DMS 273 (cell line): ENCODE data around the gene TCF12.
A peak's percentile ranks its signal among the peaks of the same experiment; 100 is the strongest.
"Not testable (repeated sequence)": the region's sequence is repeated elsewhere in the genome, so short reads cannot be mapped to it uniquely, and the experiment has no call there.

Source experiments
- DNase-seq: peaks from one replicate; lab custom pipeline; 2025; ENCODE audit not compliant: unreplicated experiment; lab: John Stamatoyannopoulos, UW

TCF12 gene

DNA sequence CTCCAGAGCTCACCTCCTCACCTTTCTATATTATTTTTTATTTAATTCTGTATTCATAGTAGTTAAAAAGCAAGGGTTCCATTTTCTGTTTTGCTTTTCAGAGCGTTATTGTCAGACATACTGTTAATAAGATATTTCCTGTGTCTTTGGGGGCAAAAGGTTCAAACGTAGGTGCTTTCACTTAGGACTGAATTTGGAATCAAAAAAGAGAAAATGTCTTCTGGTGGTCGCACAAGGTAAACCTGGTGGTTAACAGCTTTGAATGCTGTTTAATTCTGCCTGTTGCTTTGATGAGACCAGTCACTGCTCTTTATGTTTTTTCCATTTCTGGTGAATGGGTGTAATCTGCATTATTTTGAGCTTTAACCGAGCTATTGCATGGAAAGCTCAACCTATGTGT is 212.5 kb downstream of the TCF12 start:
- DNase-seq = no peak

DNA sequence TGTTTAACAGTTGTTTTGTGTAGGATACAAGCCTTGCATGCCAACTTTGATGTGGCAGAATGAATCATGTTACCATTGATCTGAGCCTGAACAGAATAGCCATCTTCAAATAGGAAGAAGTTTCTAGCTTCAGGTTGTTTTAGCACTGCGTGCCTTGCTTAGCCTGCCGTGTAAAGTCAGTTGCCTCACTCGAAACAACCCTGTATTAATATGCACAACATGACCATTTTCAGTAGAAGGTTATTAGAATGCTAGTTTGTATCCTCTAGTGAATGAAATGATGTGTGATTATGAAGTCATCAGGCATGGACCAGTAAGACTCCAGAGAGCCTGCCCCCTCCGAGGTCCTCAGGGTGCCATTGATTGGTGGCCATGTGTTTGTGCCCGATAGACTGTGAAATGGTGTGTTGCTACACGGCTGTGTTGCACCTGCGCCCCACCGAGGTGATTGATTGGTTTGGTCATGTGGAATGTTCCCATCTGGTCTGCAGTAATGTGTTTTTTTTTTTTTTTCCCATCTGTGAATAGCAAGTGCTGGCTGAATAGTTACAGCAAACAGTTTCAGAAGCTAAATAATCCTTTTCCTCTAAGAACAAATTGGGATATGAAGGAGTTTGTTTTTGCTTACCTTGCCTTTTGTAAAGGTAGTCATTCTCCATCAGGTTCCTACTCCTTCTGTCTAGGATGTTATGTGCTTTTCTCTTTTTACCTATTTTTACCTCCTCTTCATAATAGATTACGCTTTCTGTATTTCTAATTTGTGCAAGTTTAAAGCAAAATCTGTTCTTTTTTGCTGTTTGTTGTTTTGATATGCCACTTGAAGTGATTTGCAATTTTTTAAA is 214.9 kb downstream of the TCF12 start:
- peak; percentile 84 for DNase-seq

DNA sequence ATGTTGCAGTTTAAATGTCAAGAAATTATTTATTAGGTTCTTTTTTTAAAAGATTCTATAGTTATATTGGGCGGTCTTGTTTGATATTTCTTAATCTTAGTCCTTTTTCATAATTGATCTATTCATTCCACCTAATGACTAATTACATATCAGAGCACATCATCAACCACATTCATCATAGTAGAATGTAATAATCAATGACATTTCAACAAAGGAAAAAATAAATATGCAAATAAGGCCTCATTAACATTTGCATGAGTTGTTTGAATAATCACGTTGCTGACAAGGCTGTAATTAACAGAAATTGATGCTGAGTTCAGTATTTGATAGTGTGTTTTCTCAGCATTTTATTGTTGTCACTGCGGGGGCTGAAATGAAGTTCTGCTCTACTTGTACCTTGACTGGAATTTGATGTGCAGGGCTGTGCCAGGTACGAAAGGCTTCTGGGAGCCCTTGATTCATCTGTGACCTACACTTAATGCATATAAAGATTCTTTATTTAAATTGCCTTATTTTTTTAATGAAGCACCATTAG is 215.7 kb downstream of the TCF12 start:
- no peak for DNase-seq

DNA sequence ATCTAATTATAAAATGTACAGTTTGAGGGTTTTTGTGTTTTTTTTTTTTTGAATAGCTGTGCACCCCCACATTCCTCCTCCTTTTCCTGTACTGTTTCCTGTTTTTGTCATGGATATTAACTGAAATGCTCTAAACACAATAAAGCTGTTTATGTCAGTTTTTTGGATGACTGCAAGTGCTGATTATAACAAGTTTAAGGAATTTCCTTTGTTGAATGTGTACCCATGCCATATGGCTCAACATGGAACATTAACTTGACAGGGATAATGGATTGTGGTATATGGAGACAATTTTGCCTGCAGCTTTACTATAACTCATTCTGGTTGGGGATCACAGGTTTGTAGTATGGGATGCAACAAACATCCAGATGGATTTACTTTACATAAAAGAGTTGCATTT is 216.4 kb downstream of the TCF12 start:
- peak; percentile 20 for DNase-seq

DNA sequence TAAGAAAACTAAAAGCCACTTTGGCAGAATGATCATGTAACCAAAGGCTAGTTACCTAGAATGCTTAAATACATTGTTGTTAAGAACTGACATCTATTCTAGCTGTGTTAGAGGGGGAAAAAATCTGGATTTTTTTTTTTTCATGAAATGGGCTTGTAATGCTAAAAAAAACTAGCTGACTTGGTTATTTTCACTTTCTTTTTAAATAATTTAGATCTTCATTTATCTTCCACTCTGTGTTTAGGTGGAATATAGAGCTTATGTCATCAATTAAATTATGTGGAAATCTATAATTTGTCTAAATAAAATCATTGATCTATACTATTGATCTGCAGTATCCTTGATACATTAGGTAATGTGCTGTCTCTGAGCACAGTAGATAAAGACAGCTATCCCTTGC is 217.4 kb downstream of the TCF12 start:
- no peak for DNase-seq

DNA sequence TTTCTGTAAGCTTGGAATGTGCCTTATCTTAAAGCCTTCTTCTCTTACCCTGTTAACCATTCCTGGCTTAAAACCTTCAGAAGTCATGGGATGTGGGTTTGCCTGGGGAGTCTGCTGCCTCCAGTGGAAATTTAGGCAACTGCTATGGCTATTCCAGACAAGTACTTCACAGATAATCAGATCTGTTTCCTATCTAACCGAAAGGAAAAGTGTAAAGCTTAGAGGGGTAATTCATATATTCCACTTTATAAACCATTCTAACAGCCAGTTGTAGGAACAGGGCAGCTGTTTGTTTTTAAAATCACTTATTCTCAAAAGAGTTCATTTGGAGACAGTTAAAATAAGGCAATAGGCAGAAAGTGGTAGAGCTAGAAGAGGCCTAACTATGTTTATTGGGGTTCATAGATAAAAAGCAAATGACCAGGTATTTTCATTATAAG is 219.9 kb downstream of the TCF12 start:
- peak; percentile 62 for DNase-seq

DNA sequence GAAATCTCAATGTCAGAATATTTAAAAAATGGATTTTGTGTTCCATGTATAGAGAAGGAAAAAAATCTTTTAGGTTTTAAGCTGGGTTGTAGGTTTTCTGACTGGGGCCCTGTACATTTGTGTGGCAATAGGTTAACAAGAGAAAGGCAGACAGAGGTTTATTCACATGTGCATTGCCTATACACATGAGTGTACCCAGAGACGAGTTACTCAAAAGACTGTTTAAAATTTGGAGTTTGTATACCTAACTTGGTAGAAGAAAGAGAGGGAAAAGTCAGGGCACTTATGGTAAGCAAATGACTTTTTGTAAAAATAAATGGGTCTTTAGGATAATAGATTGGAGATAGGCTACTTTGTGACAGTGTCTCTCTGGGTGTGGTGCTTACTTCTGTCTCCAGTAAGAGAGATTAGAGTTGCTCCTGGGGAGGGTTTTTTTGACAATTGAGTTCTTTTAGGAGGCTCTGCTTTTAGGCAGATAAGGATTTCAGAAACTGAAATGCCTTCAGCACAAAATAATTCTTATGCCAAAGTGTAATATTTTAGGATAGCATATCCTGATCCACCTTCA is 225.2 kb downstream of the TCF12 start:
- no peak for DNase-seq

DNA sequence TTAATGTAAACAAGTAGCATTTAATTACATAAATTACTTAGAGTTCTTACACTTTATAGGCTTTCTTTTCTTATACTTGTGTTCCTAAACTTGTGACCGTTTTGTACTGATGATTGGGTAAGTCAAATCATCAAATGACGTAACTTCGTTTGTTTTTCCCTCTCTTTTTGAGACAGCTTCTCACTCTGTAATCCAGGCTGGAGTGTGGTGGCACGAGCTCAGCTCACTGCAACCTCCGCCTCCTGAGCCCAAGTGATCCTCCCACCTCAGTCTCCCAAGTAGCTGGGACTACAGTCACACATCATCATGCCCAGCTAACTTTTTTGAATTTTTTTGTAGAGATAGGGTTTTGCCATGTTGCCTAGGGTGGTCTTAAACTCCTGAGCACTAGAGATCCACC is 226.0 kb downstream of the TCF12 start:
- DNase-seq = no peak

DNA sequence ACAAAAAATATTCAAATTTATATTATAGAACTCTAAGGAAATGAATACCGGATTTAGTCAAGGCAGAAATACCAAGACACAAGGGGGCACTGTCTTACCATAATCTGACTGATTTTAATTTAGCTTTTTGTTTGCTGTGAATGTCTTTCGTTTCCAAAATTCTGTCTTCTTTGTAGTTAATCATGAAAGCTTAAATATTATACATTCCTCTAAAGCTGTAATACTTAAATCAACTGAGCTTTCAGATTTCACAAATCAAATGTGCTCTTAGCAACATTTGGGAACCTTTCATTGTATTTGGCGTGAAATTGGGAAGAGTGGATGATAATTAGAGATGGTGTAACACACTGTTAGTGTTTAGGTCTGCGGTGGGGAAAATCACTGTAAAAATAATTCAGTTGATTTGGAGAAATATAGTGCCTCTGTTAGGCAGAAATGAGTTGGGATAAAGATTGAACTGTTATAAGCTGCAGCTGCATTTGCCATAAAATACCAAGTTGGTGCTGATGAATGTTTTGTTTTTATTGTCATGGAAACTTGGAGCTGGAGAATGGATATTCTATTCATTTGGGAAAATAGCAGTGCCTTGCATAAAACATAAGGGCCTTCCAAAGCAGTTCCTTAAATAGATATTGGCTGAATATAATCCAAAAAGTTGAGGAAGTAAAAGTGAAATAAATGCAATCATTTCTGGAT is 228.2 kb downstream of the TCF12 start:
- peak; percentile 60 for DNase-seq

DNA sequence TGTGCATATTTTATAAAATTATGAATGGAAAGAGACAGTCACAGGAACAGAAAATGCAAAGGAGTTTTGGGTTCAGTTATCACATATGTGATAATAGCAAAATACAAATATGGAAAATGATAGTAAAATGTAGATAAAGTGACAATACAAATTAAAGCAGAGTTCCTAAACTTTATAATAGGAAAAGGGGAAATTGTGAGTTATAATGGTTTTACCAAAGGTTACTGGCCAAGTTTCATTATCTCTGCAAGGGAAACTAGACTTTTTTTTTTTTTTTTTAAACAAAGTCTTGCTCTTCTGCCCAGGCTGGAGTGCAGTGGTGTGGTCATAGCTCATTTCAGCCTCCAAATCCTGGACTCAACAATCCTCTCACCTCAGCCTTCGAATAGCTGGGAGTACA is 229.2 kb downstream of the TCF12 start:
- no peak for DNase-seq

DNA sequence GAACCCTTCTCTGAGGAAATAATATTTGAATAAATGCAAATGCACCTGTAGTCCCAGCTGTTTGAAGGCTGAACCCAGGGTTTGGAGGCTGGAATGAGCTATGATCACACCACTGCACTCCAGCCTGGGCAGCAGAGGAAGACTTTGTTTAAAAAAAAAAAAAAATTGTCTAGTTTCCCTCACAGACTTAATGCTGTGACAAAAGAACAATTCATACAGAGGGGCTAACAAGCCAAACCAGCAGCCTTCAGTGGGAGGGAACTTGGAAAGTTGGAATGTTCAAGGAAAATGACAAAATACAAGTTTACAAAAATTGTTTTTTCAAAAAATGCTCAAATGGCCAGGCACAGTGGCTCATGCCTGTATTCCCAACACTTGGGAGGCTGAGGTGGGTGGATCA is 229.8 kb downstream of the TCF12 start:
- DNase-seq = no peak

DNA sequence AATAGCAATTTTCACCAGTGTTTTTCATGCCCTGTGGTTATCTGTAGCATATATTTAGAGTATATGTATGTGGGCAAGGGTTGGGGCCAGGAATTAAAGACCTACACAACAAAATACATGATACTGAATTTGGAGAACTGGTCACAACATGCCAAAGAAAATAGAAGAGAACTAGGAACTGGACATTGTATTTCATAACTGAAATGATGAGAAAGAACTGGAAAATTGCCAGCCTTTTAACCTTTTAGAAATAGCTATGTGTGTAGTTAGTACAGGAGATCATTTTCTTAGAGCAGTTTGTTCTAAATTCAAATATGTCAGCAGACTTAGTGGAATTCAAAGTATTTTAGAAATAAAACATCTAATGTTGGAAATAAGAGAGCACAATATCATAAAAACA is 230.8 kb downstream of the TCF12 start:
- no peak for DNase-seq

DNA sequence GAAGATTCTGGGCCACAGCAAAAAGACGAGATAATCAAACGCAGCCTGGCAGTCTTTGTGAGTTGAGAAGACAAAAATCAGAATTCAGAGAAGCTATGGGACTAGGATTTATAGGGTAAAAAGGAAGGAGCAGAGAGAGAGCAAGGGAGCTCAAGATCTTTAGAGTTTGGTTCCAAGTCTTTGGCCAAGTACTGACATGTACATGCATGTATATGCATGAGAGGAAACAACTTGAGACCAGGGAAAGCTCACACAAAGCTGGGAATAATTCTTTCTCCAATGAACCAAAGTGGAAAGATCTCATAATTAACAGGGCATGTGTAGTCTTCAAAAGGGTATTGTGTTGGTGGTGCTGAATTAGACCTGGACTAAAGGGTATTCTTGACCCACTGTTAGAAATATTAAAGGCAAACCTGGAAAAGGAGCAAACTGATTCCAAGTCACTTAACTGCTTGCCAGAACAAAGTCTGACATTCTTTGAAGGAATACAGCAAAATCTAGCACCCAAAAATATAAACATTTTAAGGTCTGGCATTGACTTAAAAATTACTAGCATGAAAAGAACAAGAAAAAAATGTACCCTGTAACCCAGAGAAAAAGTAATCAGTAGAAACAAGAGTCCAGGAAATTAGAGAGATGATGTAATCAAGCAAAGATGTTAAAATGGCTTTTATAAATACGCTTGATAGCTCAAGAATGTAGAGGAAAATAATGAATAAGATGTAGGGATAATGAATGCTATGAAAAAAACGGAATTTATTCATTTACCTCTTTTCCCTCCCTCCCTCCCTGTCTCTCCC is 231.8 kb downstream of the TCF12 start:
- no peak for DNase-seq

DNA sequence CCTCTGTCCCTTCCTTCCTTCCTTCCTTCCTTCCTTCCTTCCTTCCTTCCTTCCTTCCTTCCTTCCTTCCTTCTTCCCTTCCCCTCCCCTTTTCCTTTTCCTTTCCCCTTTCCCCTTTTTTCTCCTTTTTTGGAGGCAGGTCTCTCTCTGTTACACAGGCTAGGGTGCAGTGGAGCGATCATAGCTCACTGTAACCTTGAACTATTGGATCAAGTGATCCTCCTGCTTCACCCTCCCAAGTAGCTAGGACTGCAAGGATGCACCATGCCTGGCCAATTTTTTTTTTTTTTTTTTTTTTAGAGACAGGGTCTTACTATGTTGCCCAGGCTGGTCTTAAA is 232.4 kb downstream of the TCF12 start:
- DNase-seq = not testable (repeated sequence)

DNA sequence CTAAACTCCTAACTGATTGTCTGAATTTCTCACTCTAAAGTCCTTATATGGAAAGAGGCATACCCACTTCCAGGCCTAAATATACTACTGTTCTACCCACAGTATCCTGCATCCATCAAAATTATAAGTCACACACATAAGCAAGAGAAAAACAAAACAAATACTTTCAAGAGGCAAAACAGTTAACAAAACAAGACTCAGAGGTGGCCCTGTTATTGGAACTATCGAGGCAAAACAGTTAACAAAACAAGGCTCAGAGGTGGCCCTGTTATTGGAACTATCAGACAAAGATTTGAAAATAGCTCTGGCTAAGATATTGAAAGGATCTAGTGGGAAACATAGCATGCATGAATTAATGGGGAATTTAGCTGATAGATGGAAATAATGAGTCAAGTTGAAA is 233.7 kb downstream of the TCF12 start:
- no peak for DNase-seq

DNA sequence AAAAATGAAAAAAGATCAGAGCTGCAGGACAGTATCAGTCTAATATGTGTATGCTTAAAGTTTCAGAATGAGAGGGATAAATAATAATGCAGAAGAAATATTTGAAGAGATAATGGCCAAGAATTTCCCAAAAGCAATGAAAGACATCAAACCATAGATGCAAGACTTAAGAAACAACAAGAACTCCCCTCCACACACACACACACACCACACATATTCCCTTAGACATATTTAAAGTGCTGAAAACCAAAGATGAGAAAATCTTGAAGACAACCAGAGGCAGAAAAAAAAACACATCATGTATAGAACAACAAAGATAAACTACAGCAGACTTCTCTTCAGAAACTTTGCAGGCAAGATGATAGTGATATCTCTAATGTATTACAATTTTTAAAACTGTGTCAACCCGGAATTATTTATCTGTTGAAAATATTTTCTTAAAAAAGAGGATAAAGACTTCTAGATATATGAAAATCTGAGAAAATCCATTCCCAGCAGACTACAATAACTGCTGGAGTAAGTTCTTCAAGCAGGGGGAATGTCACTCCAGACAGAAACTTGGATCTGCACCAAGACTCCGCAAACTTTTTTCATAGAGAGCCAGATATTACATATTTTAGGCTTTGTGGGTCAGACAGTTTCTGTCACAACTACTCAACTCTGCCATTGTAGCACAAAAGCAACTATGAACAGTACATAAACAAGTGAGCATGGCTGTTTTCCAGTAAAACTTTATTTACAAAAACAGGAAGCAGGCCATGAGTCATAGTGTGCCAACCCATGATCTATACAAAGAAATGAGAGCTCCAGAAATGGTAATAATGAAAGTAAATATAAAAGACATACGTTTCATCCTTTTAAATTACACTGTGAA is 234.5 kb downstream of the TCF12 start:
- DNase-seq = no peak

DNA sequence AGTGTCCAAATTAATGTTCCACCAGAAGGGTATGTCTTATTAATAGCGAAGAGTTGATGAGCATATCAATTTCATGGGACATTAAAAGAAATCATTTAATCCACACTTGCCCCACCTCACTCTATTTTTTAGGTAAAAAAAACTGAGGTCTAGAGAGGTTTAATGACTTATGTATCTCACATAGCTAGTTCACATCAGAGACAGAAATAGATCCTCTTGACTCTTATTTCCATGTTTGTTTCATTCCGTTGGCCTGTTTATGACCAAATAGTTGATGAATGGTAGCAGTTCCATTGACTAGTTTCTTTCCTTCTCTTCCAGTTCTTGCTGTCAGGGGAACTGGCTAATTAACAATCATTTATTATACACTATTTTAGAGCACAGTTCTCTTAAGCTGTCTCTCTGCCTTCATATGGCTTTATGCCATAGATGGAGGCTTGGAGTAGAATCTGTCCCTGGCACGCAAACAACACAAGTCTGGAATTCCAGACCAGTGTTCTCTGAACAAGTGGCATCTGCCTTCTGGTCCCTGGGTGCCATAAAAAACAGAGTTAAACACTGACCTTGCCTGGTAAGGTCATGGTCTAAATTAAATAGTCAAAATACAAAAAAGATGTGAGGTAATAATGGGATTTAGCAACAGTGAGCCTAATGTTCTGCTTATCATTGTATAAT is 237.9 kb downstream of the TCF12 start:
- peak; percentile 53 for DNase-seq

DNA sequence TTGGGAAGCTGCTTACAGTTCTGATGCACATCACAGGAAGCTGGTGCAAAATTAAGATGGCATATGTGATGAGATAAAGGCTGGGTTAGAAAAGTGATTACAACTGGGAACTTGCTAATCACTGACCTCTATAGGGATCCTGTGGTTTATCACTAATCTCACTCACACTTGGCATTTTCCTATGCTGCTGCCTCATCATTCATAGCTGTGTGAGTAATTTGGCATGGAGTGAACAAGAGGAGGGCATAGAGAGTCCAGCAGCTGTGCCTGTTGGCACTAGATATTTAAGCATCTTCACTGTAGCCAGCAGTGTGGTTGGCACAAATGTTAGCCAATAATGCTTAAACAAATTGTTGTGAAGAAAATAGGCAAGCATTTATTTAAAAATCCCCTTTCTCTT is 240.1 kb downstream of the TCF12 start:
- DNase-seq = peak; percentile 63

DNA sequence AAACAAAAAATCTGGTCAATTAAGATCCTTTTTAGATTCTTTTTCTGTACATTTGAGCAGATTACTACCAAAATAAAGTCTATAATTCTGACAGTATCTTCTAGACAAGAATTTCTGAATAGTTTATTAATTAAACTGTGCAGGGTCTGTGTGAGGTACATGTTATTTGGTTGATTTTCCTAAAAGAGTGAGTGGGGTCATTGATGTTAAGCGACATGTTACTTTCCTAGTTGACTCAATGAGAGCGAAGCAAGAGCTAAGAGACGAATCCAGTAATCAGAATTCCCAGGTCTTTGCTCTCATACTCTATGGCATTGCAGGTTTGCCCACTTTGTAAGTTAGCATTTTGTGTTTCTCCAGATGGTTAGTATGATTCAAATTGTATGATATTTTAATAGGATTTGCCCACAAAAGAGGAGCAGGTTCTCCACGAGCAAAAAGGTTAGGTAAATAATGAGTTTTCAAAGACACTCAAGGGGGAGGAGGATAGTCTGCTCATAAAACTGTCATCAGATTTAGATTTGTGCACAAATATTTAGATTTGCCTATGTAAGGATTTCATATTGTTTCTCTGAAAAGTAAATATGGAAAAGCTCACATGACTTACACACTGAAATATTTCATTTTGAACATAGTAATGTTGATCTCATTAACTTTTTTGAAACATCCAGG is 240.7 kb downstream of the TCF12 start:
- DNase-seq = no peak
